HFF-Myc (cell line): ENCODE results near the gene FSTL4.

Source experiments
- DNase-seq: peaks from one replicate; pipeline ENCODE4 v3.0.0-alpha.2; 2011; ENCODE audit warnings: low read depth; ENCODE audit errors: extremely low read depth
- H3K4me3 ChIP-seq: replicated peaks from 2 replicates; pipeline ENCODE4 v1.5.1; 2011; ENCODE audit warnings: low read depth, mild to moderate bottlenecking, control low read depth, low read length
- CTCF ChIP-seq: IDR thresholded peaks from 2 replicates; pipeline ENCODE4 v1.5.1; 2012; ENCODE audit warnings: mild to moderate bottlenecking, low read depth, low read length, control low read depth; ENCODE audit errors: missing control alignments

The FSTL4 gene

GRCh38 chr5:133359861-133360260, 252.5 kb downstream of the FSTL4 start:
- no peak for DNase-seq
- TF ChIP-seq CTCF: no peak
- no peak overlapping the region for H3K4me3 ChIP-seq

- no peak for DNase-seq
- no peak for TF ChIP-seq CTCF
- H3K4me3 ChIP-seq: no peak overlapping the region
Observed at GRCh38 chr5:133358271-133358670, 254.1 kb downstream of the FSTL4 start.

- TF ChIP-seq CTCF: no peak
Observed at GRCh38 chr5:133357758-133358157, 254.6 kb downstream of the FSTL4 start.

GRCh38 chr5:133356984-133357421, 255.3 kb downstream of the FSTL4 start:
- TF ChIP-seq CTCF: no peak
- H3K4me3 ChIP-seq: no peak overlapping the region
- no peak for DNase-seq

More at GRCh38 chr5:133357758-133358157, 254.6 kb downstream of the FSTL4 start:
- DNase-seq: no peak
- no peak overlapping the region for H3K4me3 ChIP-seq

GRCh38 chr5:133356396-133356983, 255.9 kb downstream of the FSTL4 start:
- no peak for TF ChIP-seq CTCF
- DNase-seq: no peak
- no peak overlapping the region for H3K4me3 ChIP-seq

GRCh38 chr5:133354323-133355185, 257.8 kb downstream of the FSTL4 start:
- no peak overlapping the region for H3K4me3 ChIP-seq
- no peak for DNase-seq
- TF ChIP-seq CTCF: no peak

GRCh38 chr5:133353741-133354140, 258.6 kb downstream of the FSTL4 start:
- H3K4me3 ChIP-seq: no peak overlapping the region
- DNase-seq: no peak
- TF ChIP-seq CTCF: no peak
